ENCODE data around the gene NDUFA6.

NDUFA6 gene

GRCh38 chr22:42077486-42078125 is 13.0 kb downstream of the NDUFA6 start:
- no peak for DNase-seq (ENCODE audit: extremely low read depth, insufficient read length)
- Histone ChIP-seq H3K4me3 (replicated peaks; ENCODE audit: low read depth, low read length) (no peak overlapping the region), H3K27me3 (replicated peaks; ENCODE audit: control insufficient read depth, insufficient read depth, low read length) (no peaks in the 10 kb centered on the region), H3K36me3 (ENCODE audit: control insufficient read depth, insufficient read depth, low read length) (peaks cover 2% of the 10 kb centered on the region; the same call in 1 of the 2 replicates)
- TF ChIP-seq, protein P1, sequence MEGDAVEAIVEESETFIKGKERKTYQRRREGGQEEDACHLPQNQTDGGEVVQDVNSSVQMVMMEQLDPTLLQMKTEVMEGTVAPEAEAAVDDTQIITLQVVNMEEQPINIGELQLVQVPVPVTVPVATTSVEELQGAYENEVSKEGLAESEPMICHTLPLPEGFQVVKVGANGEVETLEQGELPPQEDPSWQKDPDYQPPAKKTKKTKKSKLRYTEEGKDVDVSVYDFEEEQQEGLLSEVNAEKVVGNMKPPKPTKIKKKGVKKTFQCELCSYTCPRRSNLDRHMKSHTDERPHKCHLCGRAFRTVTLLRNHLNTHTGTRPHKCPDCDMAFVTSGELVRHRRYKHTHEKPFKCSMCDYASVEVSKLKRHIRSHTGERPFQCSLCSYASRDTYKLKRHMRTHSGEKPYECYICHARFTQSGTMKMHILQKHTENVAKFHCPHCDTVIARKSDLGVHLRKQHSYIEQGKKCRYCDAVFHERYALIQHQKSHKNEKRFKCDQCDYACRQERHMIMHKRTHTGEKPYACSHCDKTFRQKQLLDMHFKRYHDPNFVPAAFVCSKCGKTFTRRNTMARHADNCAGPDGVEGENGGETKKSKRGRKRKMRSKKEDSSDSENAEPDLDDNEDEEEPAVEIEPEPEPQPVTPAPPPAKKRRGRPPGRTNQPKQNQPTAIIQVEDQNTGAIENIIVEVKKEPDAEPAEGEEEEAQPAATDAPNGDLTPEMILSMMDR (IDR thresholded peaks at IDR 0.05; ENCODE audit: insufficient read depth, low read length, poor library complexity, severe bottlenecking) = no peak

DNA sequence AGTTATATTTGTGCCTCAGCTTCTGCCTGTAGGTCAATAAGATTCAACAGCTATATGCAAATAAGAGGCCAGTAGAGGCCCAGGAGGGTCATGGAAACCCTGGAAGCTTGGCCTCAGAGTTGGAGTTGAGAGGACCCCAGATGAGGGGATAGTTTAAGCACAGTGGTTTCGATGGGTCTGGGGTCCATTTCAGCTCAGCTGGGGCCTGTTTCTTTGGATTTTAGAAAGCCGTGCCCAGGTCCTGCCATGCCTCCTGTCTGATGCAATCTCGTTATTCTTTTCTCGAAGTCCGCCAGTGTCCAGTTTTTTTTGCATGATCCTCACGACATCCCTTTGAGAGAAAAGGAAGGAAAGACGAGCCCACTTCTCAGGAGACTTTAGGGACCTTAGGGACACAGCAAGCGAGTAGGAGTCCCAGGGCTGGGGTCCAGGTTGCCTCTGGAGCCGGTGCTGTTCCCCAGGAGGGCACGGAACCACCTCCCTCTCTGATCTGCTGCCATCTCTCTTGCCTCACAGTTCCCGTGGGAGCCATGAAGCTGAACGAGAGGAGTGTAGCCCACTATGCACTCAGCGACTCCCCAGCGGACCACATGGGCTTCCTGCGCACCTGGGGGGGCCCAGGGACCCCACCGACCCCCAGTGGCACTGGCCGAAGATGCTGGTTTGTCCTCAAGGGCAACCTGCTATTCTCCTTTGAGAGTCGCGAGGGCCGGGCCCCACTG is 13.6 kb downstream of the NDUFA6 start:
- H3K4me3 ChIP-seq (replicated peaks; ENCODE audit: low read depth, low read length) = no peak overlapping the region
- H3K27me3 ChIP-seq (replicated peaks; ENCODE audit: control insufficient read depth, insufficient read depth, low read length) = no peaks in the 10 kb centered on the region
- DNase-seq (ENCODE audit: extremely low read depth, insufficient read length) = no peak
- H3K36me3 ChIP-seq (ENCODE audit: control insufficient read depth, insufficient read depth, low read length) = no peaks in the 10 kb centered on the region; the same call in 1 of the 2 replicates
- TF ChIP-seq, protein P1 (IDR thresholded peaks at IDR 0.05; ENCODE audit: insufficient read depth, low read length, poor library complexity, severe bottlenecking) = no peak

DNA sequence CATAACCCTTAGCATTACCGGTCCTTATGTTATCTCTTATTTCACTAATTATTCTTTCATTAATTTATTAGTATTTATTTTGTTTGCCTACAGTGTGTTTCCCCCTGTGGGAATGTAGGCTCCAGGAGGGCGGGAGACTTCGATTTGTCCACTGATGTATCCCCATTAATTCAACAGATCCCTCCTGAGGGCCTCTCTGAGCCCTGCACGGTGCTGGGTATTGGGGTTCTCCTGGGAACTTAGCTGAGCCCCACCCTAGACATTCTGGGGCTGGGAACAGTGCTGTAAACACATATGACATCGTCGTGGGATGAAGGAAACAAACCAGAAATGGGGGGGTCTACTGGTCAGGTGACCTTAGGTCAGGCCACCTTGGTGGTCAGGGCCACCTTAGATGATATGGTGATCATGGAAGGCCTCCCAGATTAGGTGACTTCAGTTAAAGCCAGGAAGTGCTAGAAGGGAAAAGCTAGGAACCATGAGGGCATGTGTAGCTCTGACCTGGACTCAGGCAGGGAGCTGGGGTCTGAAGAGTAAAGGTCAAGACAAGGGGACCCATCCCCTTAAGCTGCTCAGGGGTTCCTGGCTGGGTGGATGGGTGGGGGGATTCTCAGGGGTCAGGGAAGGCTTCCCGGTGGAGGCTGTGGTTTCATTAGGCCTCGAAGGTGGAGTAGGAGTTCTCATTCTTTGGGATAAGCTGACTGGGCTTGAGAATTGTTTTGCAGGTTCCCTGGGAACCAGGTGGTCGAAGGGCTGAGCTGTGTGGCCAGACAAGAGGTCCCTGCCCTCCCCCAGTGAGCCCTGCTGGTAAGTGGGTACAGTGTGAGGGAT is 15.5 kb downstream of the NDUFA6 start:
- Histone ChIP-seq H3K36me3 (ENCODE audit: control insufficient read depth, insufficient read depth, low read length) (no peaks in the 10 kb centered on the region), H3K27me3 (replicated peaks; ENCODE audit: control insufficient read depth, insufficient read depth, low read length) (no peaks in the 10 kb centered on the region), H3K4me3 (replicated peaks; ENCODE audit: low read depth, low read length) (no peak overlapping the region)
- TF ChIP-seq, protein P1 (IDR thresholded peaks at IDR 0.05; ENCODE audit: insufficient read depth, low read length, poor library complexity, severe bottlenecking) = no peak
- DNase-seq (ENCODE audit: extremely low read depth, insufficient read length) = no peak

DNA sequence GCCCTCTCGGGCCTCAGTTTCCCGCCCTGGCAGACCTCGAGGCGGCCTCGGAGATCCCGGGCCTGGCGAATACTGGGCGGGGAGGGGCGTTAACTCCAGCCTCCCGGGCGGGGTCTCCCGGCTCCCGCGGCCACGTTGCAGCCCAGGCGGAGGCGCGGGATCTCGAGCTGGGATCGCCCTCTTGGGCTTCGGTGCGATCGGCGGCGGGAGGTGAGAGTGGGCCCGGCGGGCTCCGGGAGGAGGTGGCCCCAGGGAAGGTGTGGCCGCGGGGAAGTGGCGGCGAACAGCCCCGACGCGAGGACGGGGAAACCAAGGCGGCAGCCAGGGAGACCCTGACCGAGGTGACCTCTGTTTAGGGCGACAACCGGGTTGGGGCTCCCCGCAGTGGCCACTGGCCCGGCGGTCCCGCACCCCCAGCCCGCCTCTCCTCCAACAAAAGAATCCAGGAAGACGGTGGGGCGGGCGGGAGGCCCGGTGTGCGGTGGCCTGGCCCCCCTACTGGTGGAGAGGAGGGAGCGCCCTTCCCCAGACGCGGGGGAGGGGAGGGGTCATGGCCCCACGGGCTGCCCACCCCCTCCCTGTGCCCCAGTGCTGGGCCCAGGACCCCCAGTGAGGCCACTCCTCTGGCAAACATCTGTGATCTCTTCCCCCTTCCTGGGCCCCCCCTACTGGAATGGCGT is 16.3 kb downstream of the NDUFA6 start, which contains the start of gene PHETA2:
TSS of gene PHETA2 (plus strand) at position 117 of the 680 bp plus-strand sequence. CDS start 3,046 bp downstream, outside the sequence.
- TF ChIP-seq, protein P1 (IDR thresholded peaks at IDR 0.05; ENCODE audit: insufficient read depth, low read length, poor library complexity, severe bottlenecking) = peak; percentile 59
- DNase-seq (ENCODE audit: extremely low read depth, insufficient read length) = peak; percentile 69
- Histone ChIP-seq H3K4me3 (replicated peaks; ENCODE audit: low read depth, low read length) (peak within 1 kb of the TSS; percentile 51), H3K36me3 (ENCODE audit: control insufficient read depth, insufficient read depth, low read length) (no peaks in the 10 kb centered on the region), H3K27me3 (replicated peaks; ENCODE audit: control insufficient read depth, insufficient read depth, low read length) (no peaks in the 10 kb centered on the region)

DNA sequence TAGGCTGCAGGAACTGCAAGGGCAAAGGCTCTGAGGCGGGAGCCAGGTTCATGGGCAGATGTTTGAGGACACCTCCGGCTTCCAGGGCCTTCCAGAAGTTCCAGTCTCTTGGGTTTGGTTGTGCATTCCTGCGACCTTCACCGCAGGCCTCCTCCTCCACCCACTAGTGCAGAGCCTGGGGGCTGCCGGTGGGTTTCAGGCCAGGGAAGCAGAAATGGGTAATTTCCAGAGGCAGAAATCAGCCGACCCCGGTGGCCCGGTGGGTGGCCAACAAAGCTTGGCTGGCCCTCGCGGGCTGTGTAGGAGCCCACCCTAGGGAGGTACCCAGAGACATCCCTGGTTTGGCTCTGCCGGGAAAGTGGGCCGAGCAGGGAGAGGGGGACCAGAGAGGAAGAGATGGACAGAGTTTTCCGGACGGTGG is 16.9 kb downstream of the NDUFA6 start:
- no peak for DNase-seq (ENCODE audit: extremely low read depth, insufficient read length)
- no peaks in the 10 kb centered on the region for H3K27me3 ChIP-seq (replicated peaks; ENCODE audit: control insufficient read depth, insufficient read depth, low read length)
- no peak overlapping the region for H3K4me3 ChIP-seq (replicated peaks; ENCODE audit: low read depth, low read length)
- TF ChIP-seq, protein P1 (IDR thresholded peaks at IDR 0.05; ENCODE audit: insufficient read depth, low read length, poor library complexity, severe bottlenecking) = no peak
- no peaks in the 10 kb centered on the region for H3K36me3 ChIP-seq (ENCODE audit: control insufficient read depth, insufficient read depth, low read length)

Data from GM06990 (cell line).